WERI-Rb-1 (cell line): ENCODE data around the gene FAM200A.

Experiments used
- DNase-seq: peaks from one replicate; pipeline ENCODE4 v3.0.0-alpha.2; 2020
- H3K27ac ChIP-seq: fragments of 250-450 bp; sonication (Bioruptor Pico); 2 replicates; pipeline ENCODE4 v1.5.1; 2020; ENCODE audit warnings: mild to moderate bottlenecking, moderate library complexity
- H3K27me3 ChIP-seq: fragments of 250-450 bp; sonication (Bioruptor Pico); 2 replicates; pipeline ENCODE4 v1.5.1; 2021; ENCODE audit warnings: mild to moderate bottlenecking, low read depth, moderate library complexity; ENCODE audit not compliant: insufficient read depth, severe bottlenecking
- H3K36me3 ChIP-seq: fragments of 250-450 bp; sonication (Bioruptor Pico); 2 replicates; pipeline ENCODE4 v1.5.1; 2020; ENCODE audit warnings: mild to moderate bottlenecking, moderate library complexity
- H3K4me3 ChIP-seq: 2 replicates; pipeline ENCODE4 v1.5.1; 2011; ENCODE audit warnings: low read depth, mild to moderate bottlenecking, control low read depth, low read length
- H3K9me3 ChIP-seq: fragments of 250-450 bp; sonication (Bioruptor Pico); 2 replicates; pipeline ENCODE4 v1.5.1; 2021; ENCODE audit warnings: mild to moderate bottlenecking, moderate library complexity; ENCODE audit not compliant: severe bottlenecking
- CTCF ChIP-seq: IDR thresholded peaks from 2 replicates; pipeline ENCODE4 v1.5.1; 2011; ENCODE audit warnings: low read depth, mild to moderate bottlenecking, control low read depth, inconsistent platforms, low read length

Gene FAM200A

GRCh38 chr7:99561737-99562051 lies 9.8 kb upstream of the FAM200A start:
- no peak overlapping the region for H3K27ac ChIP-seq
- no peak for TF ChIP-seq CTCF
- H3K36me3 ChIP-seq, result peaks cover 65% of the 10 kb centered on the region

GRCh38 chr7:99560834-99561736 lies 9.2 kb upstream of the FAM200A start:
- no peaks in the 10 kb centered on the region for H3K9me3 ChIP-seq
- H3K27ac ChIP-seq, result no peak overlapping the region
- TF ChIP-seq CTCF, result no peak
- no peak overlapping the region for H3K4me3 ChIP-seq
- DNase-seq, result no peak
- H3K36me3 ChIP-seq, result peaks cover 71% of the 10 kb centered on the region
- no peaks in the 10 kb centered on the region for H3K27me3 ChIP-seq

More at GRCh38 chr7:99561737-99562051, 9.8 kb upstream of the FAM200A start:
- Histone ChIP-seq H3K9me3 (no peaks in the 10 kb centered on the region), H3K4me3 (no peak overlapping the region), H3K27me3 (no peaks in the 10 kb centered on the region)
- no peak for DNase-seq

GRCh38 chr7:99559175-99559915 lies 7.4 kb upstream of the FAM200A start:
- no peaks in the 10 kb centered on the region for H3K27me3 ChIP-seq
- no peaks in the 10 kb centered on the region for H3K9me3 ChIP-seq
- peak overlapping the region; percentile 98 for H3K27ac ChIP-seq
- no peak for TF ChIP-seq CTCF
- H3K4me3 ChIP-seq, result peak overlapping the region; percentile 90
- H3K36me3 ChIP-seq, result peaks cover 78% of the 10 kb centered on the region
- DNase-seq, result no peak

- no peaks in the 10 kb centered on the region for H3K27me3 ChIP-seq
- peak within 1 kb of the TSS; percentile 98 for H3K27ac ChIP-seq
- H3K4me3 ChIP-seq, result peak within 1 kb of the TSS; percentile 90
- peaks cover 74% of the 10 kb centered on the region for H3K36me3 ChIP-seq
- DNase-seq, result peak; percentile 96
- H3K9me3 ChIP-seq, result no peaks in the 10 kb centered on the region
- TF ChIP-seq CTCF, result no peak
These were observed 6.6 kb upstream of the FAM200A start, which contains the start of gene ZNF655 for GRCh38 chr7:99558306-99559174. Gene ZNF655 (plus strand): TSS chr7:99558642. CDS start chr7:99560560, 1,918 bp downstream.

GRCh38 chr7:99557940-99558305 lies 6.0 kb upstream of the FAM200A start:
- no peak for DNase-seq
- Histone ChIP-seq H3K27me3 (no peaks in the 10 kb centered on the region), H3K4me3 (peak overlapping the region; percentile 90), H3K27ac (peak overlapping the region; percentile 98), H3K36me3 (peaks cover 67% of the 10 kb centered on the region), H3K9me3 (no peaks in the 10 kb centered on the region)
- no peak for TF ChIP-seq CTCF
